ENCODE results near the gene MR1. TPM values are rescaled to one million over a fixed set of nuclear protein-coding genes. Genes with fewer than 3 reads are reported as not detected.

The MR1 gene
- total and polyA plus RNA-seq, 9 of the 15 experiments (the other 6 are each of a cell fraction or from before 2014, with no cell fraction given), result 9.7 to 21.7 (median 15.6) TPM

GRCh38 chr1:181099152-181100014, 65.6 kb downstream of the MR1 start (continued):
- TF ChIP-seq PCBP2 (IDR thresholded peaks at IDR 0.05; ENCODE audit: low read depth, low read length, poor library complexity, severe bottlenecking) (no peak), EGR1 (conservative IDR thresholded peaks at IDR 0.05) (no peak), E2F5 (CRISPR knock-in tag; IDR thresholded peaks at IDR 0.05) (no peak), SMC3 (conservative IDR thresholded peaks at IDR 0.05; ENCODE audit: insufficient read depth, low read depth, low read length) (no peak), NFATC3 (IDR thresholded peaks at IDR 0.05) (0 out of 2 replicates have a peak, but pooled peaks have one; percentile 27), LCOR (CRISPR knock-in tag; IDR thresholded peaks at IDR 0.05) (no peak), U2AF1 (optimal IDR thresholded peaks at IDR 0.05; ENCODE audit: low read depth, low read length) (no peak), EZH2 (IDR thresholded peaks at IDR 0.05; ENCODE audit: borderline replicate concordance, low read depth, low read length) (no peak), SMARCA4 (IDR thresholded peaks at IDR 0.05) (no peak; the same call in 1 of the 2 replicates), NFRKB (IDR thresholded peaks at IDR 0.05; ENCODE audit: low read depth) (no peak), ZNF3 (CRISPR knock-in tag; IDR thresholded peaks at IDR 0.05) (no peak), PRMT5 (CRISPR knock-in tag; IDR thresholded peaks at IDR 0.05) (no peak), CHD4 (IDR thresholded peaks at IDR 0.05; ENCODE audit: insufficient read depth, insufficient replicate concordance, low read depth, low read length, poor library complexity, severe bottlenecking) (no peak), ZNF79 (CRISPR knock-in tag; IDR thresholded peaks at IDR 0.05; ENCODE audit: low read depth) (no peak), CREBBP (IDR thresholded peaks at IDR 0.05; ENCODE audit: low read depth, low read length) (no peak), ZNF408 (CRISPR knock-in tag; IDR thresholded peaks at IDR 0.05; ENCODE audit: low read depth) (no peak), HMGXB4 (CRISPR knock-in tag; IDR thresholded peaks at IDR 0.05) (no peak), SP1 (CRISPR knock-in tag; IDR thresholded peaks at IDR 0.05) (no peak)
- TF ChIP-seq, protein P1, sequence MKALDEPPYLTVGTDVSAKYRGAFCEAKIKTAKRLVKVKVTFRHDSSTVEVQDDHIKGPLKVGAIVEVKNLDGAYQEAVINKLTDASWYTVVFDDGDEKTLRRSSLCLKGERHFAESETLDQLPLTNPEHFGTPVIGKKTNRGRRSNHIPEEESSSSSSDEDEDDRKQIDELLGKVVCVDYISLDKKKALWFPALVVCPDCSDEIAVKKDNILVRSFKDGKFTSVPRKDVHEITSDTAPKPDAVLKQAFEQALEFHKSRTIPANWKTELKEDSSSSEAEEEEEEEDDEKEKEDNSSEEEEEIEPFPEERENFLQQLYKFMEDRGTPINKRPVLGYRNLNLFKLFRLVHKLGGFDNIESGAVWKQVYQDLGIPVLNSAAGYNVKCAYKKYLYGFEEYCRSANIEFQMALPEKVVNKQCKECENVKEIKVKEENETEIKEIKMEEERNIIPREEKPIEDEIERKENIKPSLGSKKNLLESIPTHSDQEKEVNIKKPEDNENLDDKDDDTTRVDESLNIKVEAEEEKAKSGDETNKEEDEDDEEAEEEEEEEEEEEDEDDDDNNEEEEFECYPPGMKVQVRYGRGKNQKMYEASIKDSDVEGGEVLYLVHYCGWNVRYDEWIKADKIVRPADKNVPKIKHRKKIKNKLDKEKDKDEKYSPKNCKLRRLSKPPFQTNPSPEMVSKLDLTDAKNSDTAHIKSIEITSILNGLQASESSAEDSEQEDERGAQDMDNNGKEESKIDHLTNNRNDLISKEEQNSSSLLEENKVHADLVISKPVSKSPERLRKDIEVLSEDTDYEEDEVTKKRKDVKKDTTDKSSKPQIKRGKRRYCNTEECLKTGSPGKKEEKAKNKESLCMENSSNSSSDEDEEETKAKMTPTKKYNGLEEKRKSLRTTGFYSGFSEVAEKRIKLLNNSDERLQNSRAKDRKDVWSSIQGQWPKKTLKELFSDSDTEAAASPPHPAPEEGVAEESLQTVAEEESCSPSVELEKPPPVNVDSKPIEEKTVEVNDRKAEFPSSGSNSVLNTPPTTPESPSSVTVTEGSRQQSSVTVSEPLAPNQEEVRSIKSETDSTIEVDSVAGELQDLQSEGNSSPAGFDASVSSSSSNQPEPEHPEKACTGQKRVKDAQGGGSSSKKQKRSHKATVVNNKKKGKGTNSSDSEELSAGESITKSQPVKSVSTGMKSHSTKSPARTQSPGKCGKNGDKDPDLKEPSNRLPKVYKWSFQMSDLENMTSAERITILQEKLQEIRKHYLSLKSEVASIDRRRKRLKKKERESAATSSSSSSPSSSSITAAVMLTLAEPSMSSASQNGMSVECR (CRISPR knock-in tag; IDR thresholded peaks at IDR 0.05), result no peak
